Psoas muscle (tissue), 8 donors: ENCODE results near the gene ITGA7. TPM values are rescaled to one million over a fixed set of nuclear protein-coding genes. Genes with fewer than 3 reads are reported as not detected.

Experiments
- ATAC-seq, 4 donors: fragments of 200-7000 bp; cut with Tn5 transposase; one replicate each; pipeline ENCODE4 v1.9.1; 2020; ENCODE audit warnings: moderate library complexity in 3 of 4, mild to moderate bottlenecking in 2 of 4
- DNase-seq, 2 donors: peaks; one replicate each; pipeline ENCODE4 v3.0.0-alpha.2; 2020
- H3K27ac ChIP-seq: fragments of 200-600 bp; one replicate; pipeline ENCODE4 v1.8.0; 2022
- H3K27me3 ChIP-seq, 3 donors: fragments of 200-600 bp in 1 of 3; one replicate each; pipeline versions ENCODE4 v1.6.1 to v1.8.0; 2013 to 2022; ENCODE audit warnings: low read length in 2 of 3, mild to moderate bottlenecking in 2 of 3, moderate library complexity in 1 of 3; ENCODE audit not compliant: insufficient read depth in 3 of 3
- H3K36me3 ChIP-seq, 2 donors: fragments of 200-600 bp in 1 of 2; one replicate each; pipeline versions ENCODE4 v1.6.1 to v1.8.0; 2013 to 2022; ENCODE audit warnings: low read depth in 1 of 2, mild to moderate bottlenecking in 1 of 2, moderate library complexity in 1 of 2; ENCODE audit not compliant: insufficient read depth in 1 of 2
- H3K4me1 ChIP-seq: fragments of 200-600 bp; one replicate; pipeline ENCODE4 v1.8.0; 2022
- H3K4me3 ChIP-seq: fragments of 200-600 bp; one replicate; pipeline ENCODE4 v1.8.0; 2022; ENCODE audit warnings: mild to moderate bottlenecking
- H3K9me3 ChIP-seq: fragments of 200-600 bp; one replicate; pipeline ENCODE4 v1.8.0; 2022
- WGBS, 3 donors: extraction: QIAGEN DNeasy Blood & Tissue Kit; methylation state at CpG; one replicate each; pipeline versions ENCODE4 v1.1.6 to v1.1.7; 2013; 5-methylcytosine and 5-hydroxymethylcytosine counted together
- intact Hi-C, 2 donors: fragments of 100-400 bp; cut with DNase I; formaldehyde crosslinking; loops; one replicate each; pipeline versions ENCODE4 v1.11.0 to v1.14.2; 2022
- polyA plus RNA-seq, 3 donors: library from polyadenylated mRNA; stranded (reverse); fragments of 200-250 nt; gene quantifications; one replicate each; pipeline ENCODE4 v1.2.3, GENCODE V29; 2013
- total RNA-seq, 4 donors: library from RNA; stranded (reverse); fragmentation: NEBNext Ultra II Directional in 2 of 4; extraction: Animal tissue kit (Norgen Biotek cat#: 25700) in 2 of 4; gene quantifications; one replicate each; pipeline versions ENCODE4 v1.2.1 to v1.2.4, GENCODE V29; 2021 to 2023
- TF ChIP-seq, protein P1 (sequence below): fragments of 200-600 bp; IDR thresholded peaks from one replicate; pipeline ENCODE4 v1.8.0; 2022; ENCODE audit warnings: antibody characterized with exemption
- donor health status: healthy with polysubstance abuse.
- donor health status: DM: no; HTN: no; CAD: no; lungs with moderate emphysema.
- donor health status: Bipolar disorder and iron deficiency.
- donor health status: healthy.
- donor health status: DM: yes; HTN: yes; CAD: no.
- donor health status: DM: no; HTN: no; CAD: no.
- donor health status: DM: no; HTN: no; CAD: no.
- donor health status: DM: yes; HTN: yes; CAD: no.

The ITGA7 gene
- total and polyA plus RNA-seq, 7 donors, result 51.8 to 433 (median 297) TPM

DNA sequence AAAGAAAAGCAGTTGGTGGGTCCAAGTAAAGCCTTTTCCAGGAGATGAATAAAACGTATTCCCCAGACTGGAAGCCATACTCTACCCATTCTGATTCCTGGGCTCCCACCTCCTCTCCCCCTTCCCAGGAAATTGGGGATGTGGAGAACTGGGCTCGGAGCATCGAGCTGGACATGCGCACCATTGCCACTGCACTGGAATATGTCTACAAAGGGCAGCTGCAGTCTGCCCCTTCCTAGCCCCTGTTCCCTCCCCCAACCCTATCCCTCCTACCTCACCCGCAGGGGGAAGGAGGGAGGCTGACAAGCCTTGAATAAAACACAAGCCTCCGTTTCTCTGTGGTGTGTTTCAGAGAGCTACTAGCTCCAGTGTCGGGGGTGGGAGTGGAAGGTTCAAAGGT, 11.7 kb upstream of the ITGA7 start:
- intact Hi-C loops, result loop anchor here in 1 of 2 donors (5.0 kb wide), 1 partner anchor 37 kb away; a partner anchor contains a TSS

DNA sequence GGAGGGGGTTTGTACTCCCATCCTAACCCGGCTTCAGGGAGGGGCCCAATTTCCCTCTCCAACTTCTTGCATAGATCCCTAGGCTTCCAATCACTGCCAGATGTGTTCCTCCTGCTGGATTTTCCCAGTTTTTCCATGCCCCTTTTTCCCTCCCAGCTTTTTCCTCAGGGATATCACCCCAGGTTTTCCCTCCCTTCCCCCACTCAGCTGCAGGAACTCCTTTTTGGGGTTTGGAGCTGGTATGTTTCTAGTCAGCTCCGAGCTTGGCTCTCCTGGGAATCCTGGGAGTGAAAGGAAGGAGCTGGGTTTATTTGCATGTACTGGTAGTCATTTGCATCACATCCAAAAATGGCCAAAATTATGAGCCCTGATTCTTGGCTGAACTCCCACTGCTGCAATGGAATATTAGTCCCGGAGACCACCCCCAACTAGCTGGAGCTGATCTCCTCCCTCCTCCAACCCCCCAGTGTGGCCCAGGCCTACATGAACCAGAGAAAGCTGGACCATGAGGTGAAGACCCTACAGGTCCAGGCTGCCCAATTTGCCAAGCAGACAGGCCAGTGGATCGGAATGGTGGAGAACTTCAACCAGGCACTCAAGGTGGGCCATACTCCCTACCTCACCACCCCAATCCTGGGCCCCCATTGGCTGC, 11.0 kb upstream of the ITGA7 start:
- DNase-seq, result peak; percentile 10 to 51
- ATAC-seq, result no peak
- TF ChIP-seq, protein P1, sequence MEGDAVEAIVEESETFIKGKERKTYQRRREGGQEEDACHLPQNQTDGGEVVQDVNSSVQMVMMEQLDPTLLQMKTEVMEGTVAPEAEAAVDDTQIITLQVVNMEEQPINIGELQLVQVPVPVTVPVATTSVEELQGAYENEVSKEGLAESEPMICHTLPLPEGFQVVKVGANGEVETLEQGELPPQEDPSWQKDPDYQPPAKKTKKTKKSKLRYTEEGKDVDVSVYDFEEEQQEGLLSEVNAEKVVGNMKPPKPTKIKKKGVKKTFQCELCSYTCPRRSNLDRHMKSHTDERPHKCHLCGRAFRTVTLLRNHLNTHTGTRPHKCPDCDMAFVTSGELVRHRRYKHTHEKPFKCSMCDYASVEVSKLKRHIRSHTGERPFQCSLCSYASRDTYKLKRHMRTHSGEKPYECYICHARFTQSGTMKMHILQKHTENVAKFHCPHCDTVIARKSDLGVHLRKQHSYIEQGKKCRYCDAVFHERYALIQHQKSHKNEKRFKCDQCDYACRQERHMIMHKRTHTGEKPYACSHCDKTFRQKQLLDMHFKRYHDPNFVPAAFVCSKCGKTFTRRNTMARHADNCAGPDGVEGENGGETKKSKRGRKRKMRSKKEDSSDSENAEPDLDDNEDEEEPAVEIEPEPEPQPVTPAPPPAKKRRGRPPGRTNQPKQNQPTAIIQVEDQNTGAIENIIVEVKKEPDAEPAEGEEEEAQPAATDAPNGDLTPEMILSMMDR, result no peak
- Histone ChIP-seq H3K27me3 (no peaks in the 10 kb centered on the region), H3K27ac (peak overlapping the region; percentile 92), H3K36me3 (peaks cover 0 to 12% of the 10 kb centered on the region in 2 donors), H3K9me3 (no peaks in the 10 kb centered on the region), H3K4me1 (peaks cover 84% of the 10 kb centered on the region), H3K4me3 (peak overlapping the region; percentile 11)
- intact Hi-C loops, result loop anchor here in 1 of 2 donors (5.0 kb wide), 1 partner anchor 36 kb away; a partner anchor contains a TSS
- 26 to 45% (median 28%) methylated on average over 4 of the region's 4 CpGs for WGBS, 3 donors

More for the DNA sequence above, 11.7 kb upstream of the ITGA7 start:
- peak overlapping the region; percentile 11 for H3K4me3 ChIP-seq
- no peaks in the 10 kb centered on the region for H3K9me3 ChIP-seq
- TF ChIP-seq, protein P1, result no peak
- no peaks in the 10 kb centered on the region for H3K27me3 ChIP-seq
- DNase-seq (peak; percentile 2 to 44), ATAC-seq (no peak)
- WGBS, 3 donors, result 25 to 49% (median 29%) methylated on average over 6 to 7 of the region's 7 CpGs
- H3K4me1 ChIP-seq, result peaks cover 87% of the 10 kb centered on the region
- H3K27ac ChIP-seq, result peak overlapping the region; percentile 92
- H3K36me3 ChIP-seq, result peaks cover 2 to 18% of the 10 kb centered on the region in 2 donors

DNA sequence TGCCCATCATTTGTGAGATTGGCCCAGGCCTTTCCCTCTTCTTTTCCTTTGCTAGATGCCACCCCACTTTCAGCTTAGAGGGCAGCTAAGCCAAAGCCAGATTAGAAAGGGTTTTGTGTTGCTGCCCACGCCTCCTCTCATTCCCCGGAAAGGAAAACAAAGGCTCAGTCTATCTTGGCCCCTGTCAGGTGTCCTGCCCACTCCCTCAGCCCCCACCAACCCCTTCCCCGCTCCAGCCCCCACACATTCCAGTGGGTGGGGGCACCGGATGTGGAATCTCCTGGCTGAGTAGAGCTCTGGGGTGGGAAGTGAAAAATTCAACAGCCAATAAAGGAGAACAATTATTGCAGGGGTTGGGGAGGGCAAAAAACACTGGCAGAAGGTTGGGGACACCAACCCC, 10.3 kb upstream of the ITGA7 start:
- WGBS, 3 donors, result 3 to 11% (median 9%) methylated on average over 3 to 4 of the region's 4 CpGs
- Histone ChIP-seq H3K4me3 (peak overlapping the region; percentile 69), H3K36me3 (peaks cover 0 to 5% of the 10 kb centered on the region in 2 donors), H3K9me3 (no peaks in the 10 kb centered on the region), H3K27me3 (no peaks in the 10 kb centered on the region), H3K4me1 (peaks cover 84% of the 10 kb centered on the region), H3K27ac (peak overlapping the region; percentile 92)
- TF ChIP-seq, protein P1, result no peak
- intact Hi-C loops, result loop anchor here in 1 of 2 donors (5.0 kb wide), 1 partner anchor 36 kb away; a partner anchor contains a TSS
- DNase-seq (peak; percentile 17 to 48), ATAC-seq (no peak)

DNA sequence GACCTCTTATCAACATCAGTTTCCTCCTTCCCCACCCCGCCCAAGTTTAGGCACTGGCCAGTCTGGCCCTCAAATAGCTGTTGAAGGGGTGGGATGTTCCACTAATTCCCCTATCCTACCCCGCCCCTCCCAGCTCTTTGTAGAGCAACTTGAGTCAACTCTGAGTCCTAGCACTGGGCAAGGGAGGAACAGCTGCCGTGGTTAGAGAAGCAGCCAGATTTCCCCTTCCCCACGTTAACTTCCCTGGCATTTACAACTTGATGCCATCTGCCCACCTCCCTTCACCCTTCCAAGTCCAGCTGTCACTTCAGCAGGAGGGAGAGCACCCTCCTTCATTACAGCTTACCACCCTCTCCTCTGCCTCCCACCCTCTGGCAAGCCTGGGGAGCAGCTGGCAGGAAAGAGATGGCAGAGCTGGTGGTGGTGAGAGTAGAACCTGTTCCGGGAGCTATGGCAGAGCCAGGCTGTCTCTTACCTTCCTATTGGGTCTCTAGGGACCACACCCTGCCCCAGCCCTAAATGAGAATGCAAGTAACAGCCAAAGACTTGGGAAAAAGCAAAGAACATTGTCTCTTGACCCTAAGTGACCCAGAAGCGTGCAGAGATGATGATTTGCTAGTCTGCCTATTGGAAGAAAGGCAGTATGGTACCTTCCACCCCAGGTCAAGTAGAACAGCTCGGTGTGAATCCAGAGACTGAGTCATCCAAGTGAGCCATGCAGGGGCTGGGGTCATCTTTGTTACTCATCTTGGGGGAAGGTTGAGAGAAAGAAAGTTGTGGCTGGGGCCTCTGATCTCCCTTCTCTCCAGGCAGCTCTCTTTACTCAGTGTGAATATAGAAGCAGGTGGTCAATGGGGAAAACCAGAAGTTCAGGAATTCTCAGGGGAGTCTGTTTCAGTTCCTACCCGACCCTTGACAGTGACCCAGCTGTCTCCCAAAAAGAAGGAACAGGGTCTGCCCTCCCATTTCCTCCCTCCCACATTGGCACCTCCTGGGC, 9.6 kb upstream of the ITGA7 start:
- peaks cover 84% of the 10 kb centered on the region for H3K4me1 ChIP-seq
- peak overlapping the region; percentile 69 for H3K4me3 ChIP-seq
- 11 to 21% (median 12%) methylated on average over 7 to 8 of the region's 8 CpGs for WGBS, 3 donors
- H3K27me3 ChIP-seq, result no peaks in the 10 kb centered on the region
- ATAC-seq (peak in 1 of 4 donors; percentile 1), DNase-seq (peak; percentile 27 to 68)
- intact Hi-C loops, result loop anchor here in 1 of 2 donors (5.0 kb wide), 1 partner anchor 35 kb away; a partner anchor contains a TSS
- TF ChIP-seq, protein P1, result no peak
- H3K36me3 ChIP-seq, result no peaks in the 10 kb centered on the region
- H3K9me3 ChIP-seq, result no peaks in the 10 kb centered on the region
- peak overlapping the region; percentile 92 for H3K27ac ChIP-seq
